A549 (cell line): ENCODE data around the gene GGCX.
"Not testable (repeated sequence)": the region's sequence is repeated elsewhere in the genome, so short reads cannot be mapped to it uniquely, and the experiment has no call there.

Experiments
- CEBPB ChIP-seq, 2 experiments: fragments of >200 bp in 1 of 2; sonication (Bioruptor Twin) in 1 of 2; formaldehyde crosslinking in 1 of 2; IDR thresholded peaks; 2 replicates each; pipeline ENCODE4 v1.6.1; 2012 to 2016
- CTCF ChIP-seq: fragments of >200 bp; sonication (Bioruptor Twin); formaldehyde crosslinking; IDR thresholded peaks from 3 replicates; pipeline ENCODE4 v1.5.1; 2016
- JUN ChIP-seq, 2 experiments: fragments of >200 bp; sonication (Bioruptor Twin); formaldehyde crosslinking; IDR thresholded peaks; 2 replicates in 1 of 2; 3 replicates in 1 of 2; pipeline ENCODE4 v1.6.1; 2016 to 2017
- JUNB ChIP-seq: fragments of >200 bp; sonication (Bioruptor Twin); formaldehyde crosslinking; IDR thresholded peaks from 2 replicates; pipeline ENCODE4 v1.6.1; 2016
- KDM5A ChIP-seq: fragments of 200-600 bp; sonication (generic); IDR thresholded peaks from 2 replicates; pipeline ENCODE4 v1.6.1; 2016; ENCODE audit warnings: antibody characterized with exemption, mild to moderate bottlenecking
- POLR2A ChIP-seq: IDR thresholded peaks from 2 replicates; pipeline ENCODE4 v1.6.1; 2012; ENCODE audit warnings: mild to moderate bottlenecking, low read length
- POLR2AphosphoS2 ChIP-seq: conservative IDR thresholded peaks from 2 replicates; pipeline ENCODE4 v1.6.1; 2012; ENCODE audit warnings: low read length, improper control_type of control experiment, inconsistent platforms
- SMC3 ChIP-seq: fragments of >200 bp; sonication (Bioruptor Twin); formaldehyde crosslinking; IDR thresholded peaks from 3 replicates; pipeline ENCODE4 v1.6.1; 2018; ENCODE audit warnings: inconsistent platforms
- ZSCAN20 ChIP-seq: fragments of 250-450 bp; sonication (Bioruptor Pico); IDR thresholded peaks from 2 replicates; pipeline ENCODE4 v1.8.0; 2022; ENCODE audit warnings: mild to moderate bottlenecking, moderate library complexity
- TF ChIP-seq, protein P1 (sequence below): IDR thresholded peaks from 2 replicates; pipeline ENCODE4 v1.6.1; 2012

GRCh38 chr2:85592299-85592698, 31.0 kb upstream of the GGCX start:
- TF ChIP-seq JUNB; KDM5A; CEBPB (IDR thresholded peaks at IDR 0.05); CTCF; ZSCAN20; SMC3; POLR2AphosphoS2; POLR2A; JUN (IDR thresholded peaks at IDR 0.05): not testable (repeated sequence)
- TF ChIP-seq, protein P1, sequence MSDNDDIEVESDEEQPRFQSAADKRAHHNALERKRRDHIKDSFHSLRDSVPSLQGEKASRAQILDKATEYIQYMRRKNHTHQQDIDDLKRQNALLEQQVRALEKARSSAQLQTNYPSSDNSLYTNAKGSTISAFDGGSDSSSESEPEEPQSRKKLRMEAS: not testable (repeated sequence)
